ENCODE data around the gene ITPR1.

Gene ITPR1

DNA sequence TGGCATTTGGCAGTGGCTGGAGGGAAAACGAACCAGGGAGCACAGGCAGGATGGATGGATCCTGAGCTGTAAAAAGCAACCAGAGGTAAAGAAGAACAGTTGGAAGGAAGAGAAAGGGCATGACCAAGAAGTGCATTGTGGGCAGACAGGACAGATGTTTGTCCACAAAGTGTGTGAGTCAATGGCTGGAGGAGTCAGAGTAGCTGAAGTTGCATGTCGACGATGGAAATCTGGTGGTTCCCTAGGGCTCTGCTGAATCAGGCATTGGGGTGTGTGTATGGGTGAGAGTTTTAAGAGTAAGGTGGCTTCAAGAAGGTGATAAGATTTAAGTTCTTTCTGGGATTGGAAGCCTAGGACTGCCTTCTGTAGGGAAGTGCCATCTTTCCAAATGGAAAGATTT is 272.1 kb downstream of the ITPR1 start:
- DNase-seq = no peak

DNA sequence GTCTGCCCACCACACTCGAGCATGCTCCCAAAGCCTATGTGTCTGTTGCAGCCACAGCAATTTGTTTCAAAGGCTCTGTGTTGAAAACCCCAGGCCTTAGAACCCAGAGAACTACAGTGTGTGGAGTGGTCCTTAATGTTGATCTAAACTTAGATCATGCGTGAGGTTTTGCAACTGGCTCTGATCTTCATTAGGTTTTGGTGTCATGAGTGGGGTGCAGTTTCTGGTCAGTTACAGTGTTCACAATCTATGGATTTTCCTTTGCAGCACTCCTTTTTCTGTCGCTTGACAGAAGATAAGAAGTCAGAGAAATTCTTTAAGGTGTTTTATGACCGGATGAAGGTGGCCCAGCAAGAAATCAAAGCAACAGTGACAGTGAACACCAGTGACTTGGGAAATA is 273.1 kb downstream of the ITPR1 start:
- no peak for DNase-seq

DNA sequence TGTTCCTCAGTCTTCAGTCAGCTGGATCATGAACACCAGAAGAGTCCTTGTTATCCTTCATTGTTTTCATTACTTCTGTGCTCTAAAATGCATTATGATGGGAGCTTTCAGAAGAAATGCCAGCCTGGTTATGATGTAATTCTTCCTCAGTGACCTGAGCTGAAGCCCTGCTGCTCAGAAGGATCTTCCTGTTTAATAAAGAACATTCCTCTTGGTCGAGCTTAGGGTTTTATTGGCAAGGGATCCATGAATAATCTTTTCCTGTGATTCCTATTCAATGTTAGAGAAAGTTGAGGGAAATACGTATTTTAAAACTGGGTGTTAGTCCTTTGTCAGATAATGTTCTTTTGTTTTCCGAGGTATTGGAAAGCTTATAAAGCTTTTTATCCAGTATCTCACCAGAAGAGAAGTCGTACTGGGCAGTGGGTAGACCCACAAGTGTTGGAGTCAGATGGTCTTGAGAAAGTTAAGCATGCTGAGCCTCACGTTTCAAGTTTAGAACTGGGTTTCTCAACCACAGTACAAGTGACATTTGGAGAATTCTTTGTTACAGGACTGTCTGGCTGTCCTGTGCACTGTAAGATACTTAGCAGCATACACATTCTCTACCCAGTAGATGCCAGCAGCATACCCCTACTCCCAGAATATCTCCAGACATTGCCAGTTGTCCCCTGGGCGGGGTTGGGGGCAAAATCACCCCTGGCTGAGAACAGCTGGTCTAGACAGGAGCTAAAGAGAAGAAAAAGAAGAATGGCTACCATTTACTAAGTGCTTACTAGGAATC is 273.8 kb downstream of the ITPR1 start:
- DNase-seq = no peak

DNA sequence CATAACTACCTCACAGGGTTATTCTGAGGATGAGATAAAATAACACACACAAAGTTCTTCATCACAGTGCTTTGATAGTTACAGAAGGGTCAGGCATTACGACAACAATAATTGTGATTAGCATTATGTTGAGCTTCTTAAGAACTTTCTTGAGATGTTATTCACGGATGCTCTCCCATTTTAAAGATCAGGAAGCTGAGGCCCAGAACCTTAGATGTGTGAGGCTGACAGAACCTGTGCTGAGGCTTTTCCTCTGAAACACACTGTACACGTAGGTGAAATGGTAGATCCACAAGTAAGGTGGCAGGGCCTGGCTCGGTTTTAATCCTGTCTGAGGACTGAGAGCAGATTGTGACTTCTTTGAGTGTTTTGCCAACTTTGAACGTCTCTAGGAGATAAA is 274.9 kb downstream of the ITPR1 start:
- no peak for DNase-seq

DNA sequence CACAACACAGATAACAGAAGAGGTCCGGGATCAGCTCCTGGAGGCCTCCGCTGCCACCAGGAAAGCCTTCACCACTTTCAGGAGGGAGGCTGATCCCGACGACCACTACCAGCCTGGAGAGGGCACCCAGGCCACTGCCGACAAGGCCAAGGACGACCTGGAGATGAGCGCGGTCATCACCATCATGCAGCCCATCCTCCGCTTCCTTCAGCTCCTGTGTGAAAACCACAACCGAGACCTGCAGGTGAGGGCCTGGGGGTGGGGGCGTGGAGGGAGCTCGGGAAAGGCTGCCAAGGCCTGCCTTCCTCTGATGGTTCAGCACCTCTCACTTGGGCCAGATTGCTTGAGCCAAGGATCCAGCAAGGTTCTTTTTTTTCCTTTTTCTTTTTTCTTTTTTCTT is 275.4 kb downstream of the ITPR1 start:
- DNase-seq = no peak

GRCh38 chr3:4770561-4770960 is 277.4 kb downstream of the ITPR1 start:
- no peak for DNase-seq

DNA sequence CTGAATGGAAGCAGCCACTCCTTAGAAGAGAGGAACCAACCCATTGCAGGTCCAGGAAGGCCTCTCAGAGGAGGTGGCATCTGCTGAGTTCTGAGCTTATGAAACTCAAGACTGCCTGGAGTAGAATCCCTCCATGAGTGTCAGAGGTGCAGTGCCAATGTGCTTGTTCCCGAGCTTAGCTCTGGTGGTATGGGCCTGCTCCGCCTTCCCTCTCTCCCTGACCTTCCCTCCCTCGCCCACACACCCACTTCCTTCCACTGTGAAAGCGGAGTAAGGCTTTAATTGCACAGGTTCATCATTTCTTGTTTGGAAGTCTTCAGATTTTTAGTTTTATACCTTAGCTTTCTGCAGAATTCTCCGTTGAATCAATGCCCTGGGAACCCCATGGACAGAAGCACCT is 278.1 kb downstream of the ITPR1 start:
- no peak for DNase-seq

GRCh38 chr3:4772171-4772804 is 279.1 kb downstream of the ITPR1 start:
- no peak for DNase-seq

DNA sequence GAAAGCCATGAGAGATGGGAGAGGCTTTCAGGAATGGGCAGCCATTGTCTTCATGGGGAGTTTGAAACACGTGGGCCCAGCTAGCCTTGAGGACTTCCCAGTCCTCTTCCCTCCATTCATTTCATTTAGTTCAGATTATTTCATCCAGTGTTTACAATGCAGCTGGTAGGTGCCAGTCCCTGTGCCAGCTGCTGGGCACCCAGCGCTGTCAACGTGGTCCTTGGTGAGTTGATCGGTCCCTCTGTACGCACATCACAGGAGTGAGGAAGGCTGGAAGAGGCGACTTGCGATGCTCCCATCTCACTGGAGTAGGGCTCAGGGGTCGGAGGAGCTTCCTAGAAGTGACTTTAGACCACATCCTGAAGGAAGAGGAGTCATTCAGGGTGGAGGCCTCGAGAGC is 279.7 kb downstream of the ITPR1 start:
- DNase-seq = no peak

- DNase-seq = no peak
These were observed 280.4 kb downstream of the ITPR1 start for GRCh38 chr3:4773583-4773982.

GRCh38 chr3:4774531-4774930 is 281.4 kb downstream of the ITPR1 start:
- DNase-seq = no peak

DNA sequence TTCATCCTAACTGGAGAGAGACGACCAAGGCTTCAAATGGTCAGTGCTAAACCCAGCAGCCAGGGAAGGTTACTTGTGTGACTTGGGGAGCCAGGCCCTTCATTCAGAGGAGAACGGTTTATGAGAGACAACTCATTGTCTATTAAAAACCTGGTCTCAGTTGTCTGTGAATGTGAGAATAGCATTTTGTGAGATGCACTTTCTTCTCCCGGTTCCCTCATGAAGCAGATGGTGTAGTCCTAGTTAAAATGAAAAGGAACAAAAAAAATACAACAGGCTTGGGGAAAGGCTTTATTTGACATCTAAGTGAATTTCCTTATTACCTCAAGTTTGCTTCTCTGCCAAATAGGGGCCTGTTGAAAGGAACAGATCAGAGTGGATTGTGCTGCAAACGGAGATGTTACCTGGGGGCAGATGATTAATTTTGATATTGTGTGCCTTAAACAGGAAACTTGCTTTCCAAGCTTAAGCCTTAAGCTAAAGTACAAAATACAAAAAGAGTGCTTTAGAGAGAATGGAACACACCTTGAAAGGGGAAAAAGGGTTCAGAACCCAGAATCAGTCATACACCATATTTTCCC is 283.3 kb downstream of the ITPR1 start:
- DNase-seq = no peak

- DNase-seq = no peak
These were observed 283.9 kb downstream of the ITPR1 start for GRCh38 chr3:4776980-4777581.

- no peak for DNase-seq
These were observed 285.0 kb downstream of the ITPR1 start for GRCh38 chr3:4778119-4778518.

DNA sequence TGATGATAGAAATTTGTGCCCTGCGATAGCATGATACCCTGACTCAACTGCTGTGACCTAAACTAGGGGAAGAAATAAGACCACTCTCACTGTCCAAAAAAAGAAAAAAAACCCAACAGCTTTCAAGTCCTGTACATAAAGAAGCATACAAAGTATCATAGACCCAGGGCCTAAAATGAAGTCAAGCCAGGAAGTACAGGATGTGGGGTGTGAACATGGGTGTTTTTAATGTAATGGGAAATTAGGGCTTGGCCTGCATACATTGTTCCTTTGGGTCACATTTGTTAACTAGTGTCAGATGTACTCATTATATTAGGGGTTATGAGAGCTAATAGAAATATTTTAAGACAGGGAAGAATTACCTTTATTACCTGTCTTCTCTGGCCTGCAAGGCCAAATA is 285.6 kb downstream of the ITPR1 start:
- no peak for DNase-seq

DNA sequence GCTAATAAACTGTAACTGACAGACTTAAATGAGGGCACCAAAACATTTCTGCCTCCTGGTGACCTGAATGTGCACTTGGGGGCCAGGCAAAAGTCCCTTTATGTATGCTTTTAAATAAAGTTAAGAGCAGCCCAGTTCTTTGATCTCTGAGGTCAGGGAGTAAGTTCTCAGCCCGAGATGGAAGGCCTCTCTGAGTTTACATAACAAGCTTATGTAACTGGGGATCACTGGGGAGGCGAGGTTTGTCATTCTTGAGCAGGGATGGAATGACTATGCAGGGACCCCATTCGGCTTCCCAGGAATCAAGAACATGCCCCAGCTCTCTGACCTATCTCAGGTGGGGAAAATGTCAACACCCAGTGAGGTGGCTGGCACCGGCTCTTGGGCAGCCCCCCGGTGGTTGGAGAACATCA is 287.4 kb downstream of the ITPR1 start:
- no peak for DNase-seq

DNA sequence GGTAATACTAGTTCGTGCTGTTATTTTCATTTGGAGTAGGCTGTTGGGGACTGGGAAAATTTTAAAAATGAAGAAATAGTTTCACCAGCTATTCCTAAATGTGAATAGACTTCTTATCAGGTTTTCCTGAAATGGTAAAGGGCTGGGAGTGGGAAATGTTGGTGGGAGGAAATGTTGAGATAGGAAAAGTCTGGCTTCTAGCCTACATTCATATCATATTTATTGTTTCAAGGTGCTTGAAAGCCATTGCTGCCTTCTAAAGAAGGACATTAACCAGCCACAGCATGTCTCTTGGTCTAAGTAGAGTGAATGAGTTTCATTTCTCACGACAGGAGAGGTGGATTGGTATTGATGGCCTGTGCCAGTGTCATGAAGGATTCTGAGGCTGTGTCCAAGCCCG is 288.9 kb downstream of the ITPR1 start:
- no peak for DNase-seq

DNA sequence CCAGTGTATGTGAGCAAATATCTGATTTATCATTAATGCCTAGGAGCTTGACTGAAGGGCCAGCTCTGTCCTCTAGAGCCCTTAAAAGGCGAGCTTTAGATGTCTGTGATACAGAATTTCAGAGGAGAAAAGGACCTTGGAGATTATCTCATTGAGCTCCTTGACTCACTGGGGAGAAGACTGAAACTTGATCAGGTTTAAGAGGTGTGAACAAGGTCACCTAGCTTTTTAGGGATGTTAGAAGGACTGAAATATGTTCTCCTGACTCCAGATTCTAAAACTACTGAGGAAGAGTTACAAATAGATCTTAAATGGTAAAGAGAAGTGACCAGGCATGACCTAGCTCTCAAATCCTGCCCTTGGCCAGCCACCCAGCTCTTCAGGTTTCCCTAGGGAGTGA is 292.4 kb downstream of the ITPR1 start:
- no peak for DNase-seq

DNA sequence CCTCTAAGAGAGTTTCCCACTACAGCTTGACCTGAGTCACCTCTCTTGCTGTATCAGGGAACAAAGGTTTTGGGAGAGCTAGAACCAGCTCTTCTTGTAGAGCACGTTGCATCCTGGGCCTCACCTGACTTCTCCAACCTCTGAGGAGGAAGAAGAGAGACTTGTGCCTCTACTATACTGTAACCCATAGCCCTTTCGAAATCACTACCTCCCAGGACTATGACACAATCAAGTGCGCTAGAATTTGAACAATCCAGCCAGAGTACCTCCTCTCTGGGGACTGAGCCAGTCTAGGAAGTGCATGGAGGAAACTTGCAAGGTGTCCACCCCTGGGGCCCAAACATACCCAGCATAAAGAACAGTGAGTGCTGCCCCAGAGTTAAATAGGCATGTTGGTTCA is 293.3 kb downstream of the ITPR1 start:
- no peak for DNase-seq

GRCh38 chr3:4791358-4791757 is 298.2 kb downstream of the ITPR1 start:
- no peak for DNase-seq

DNA sequence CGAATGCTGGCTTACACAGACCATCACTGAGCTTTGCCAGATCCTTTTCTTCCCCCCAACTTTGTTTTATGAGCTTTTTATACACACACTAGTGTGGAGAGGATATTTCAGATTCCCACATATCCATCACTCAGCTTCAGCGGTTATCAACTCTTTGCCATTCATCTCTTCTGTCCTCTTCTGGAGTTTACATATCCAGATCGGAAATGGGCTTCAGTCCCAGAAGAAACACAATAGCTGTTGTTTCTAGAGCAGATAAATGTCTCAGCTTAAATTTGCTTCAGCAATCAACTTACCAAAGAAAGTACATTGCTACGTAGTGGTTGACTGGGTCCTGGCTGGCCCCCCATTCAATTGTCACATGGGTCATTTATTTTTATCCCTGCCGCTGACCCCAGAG is 300.2 kb downstream of the ITPR1 start:
- no peak for DNase-seq

DNA sequence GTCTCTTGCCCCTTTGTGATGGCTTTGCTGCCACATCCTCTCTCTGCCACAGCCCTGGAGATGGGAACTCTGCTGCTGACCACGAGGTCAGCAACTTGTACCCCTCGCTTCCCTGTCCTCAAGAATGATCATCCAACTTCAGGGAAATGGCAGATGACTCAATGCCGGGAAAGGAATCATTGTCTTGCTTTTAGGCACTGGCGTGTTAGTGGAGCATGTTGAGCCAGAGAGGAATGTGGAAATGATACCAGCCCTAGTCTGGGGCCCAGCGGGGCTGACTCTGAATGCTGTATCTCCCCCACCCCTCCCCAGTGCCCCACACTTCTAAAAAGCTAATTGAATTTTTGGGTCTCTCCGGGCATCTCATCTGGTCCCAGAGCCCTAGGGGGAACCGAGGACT is 301.2 kb downstream of the ITPR1 start:
- no peak for DNase-seq

DNA sequence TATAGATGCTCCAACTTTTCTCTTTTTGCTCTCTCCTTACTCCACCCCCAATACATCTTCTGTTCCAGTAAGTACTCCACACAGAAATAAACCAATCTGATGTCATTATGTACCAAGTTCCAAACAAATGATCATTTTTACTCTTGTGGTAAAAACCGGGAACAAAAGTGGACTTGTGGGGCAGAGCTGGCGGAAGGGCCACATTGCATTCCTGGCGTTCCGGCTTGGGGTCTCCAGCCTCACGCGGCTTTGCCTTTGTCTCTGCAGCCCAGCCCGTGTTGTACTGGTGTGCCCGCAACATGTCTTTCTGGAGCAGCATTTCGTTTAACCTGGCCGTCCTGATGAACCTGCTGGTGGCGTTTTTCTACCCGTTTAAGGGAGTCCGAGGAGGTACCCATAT is 301.6 kb downstream of the ITPR1 start:
- DNase-seq = no peak

GRCh38 chr3:4795905-4796304 is 302.8 kb downstream of the ITPR1 start:
- DNase-seq = no peak
